ENCODE results near the gene RTP5. TPM values are rescaled to one million over a fixed set of nuclear protein-coding genes. Genes with fewer than 3 reads are reported as not detected.

The RTP5 gene
- total RNA-seq, 2 experiments from 2014 or later = 0.30 to 0.36 TPM

GRCh38 chr2:241895427-241895711 is 25.8 kb downstream of the RTP5 start:
- TF ChIP-seq CTCF (IDR thresholded peaks at IDR 0.05) = no peak
- Histone ChIP-seq H3K9me3 (ENCODE audit: control insufficient read depth in 1 of 2, insufficient read depth in 1 of 2, low read length in 2 of 2) (no peaks in the 10 kb centered on the region), H3K27ac (ENCODE audit: low read depth in 1 of 2, low read length in 2 of 2) (no peak overlapping the region), H3K4me1 (ENCODE audit: insufficient read depth, low read length) (peaks cover 3% of the 10 kb centered on the region), H3K27me3 (ENCODE audit: control insufficient read depth in 1 of 2, insufficient read depth in 2 of 2, low read length in 2 of 2) (no peaks in the 10 kb centered on the region), H3K36me3 (ENCODE audit: insufficient read depth, low read length) (peaks cover 16% of the 10 kb centered on the region), H3K4me3 (ENCODE audit: low read length) (no peak overlapping the region)
- H3K4me3 Mint-ChIP-seq = no peak overlapping the region
- no peak overlapping the region for H3K27ac Mint-ChIP-seq
- no peak for ATAC-seq (ENCODE audit: poor library complexity)
- no peak for DNase-seq
- H3K9me3 Mint-ChIP-seq = no peaks in the 10 kb centered on the region
- peaks cover 1% of the 10 kb centered on the region for H3K36me3 Mint-ChIP-seq (ENCODE audit: low read depth)
- peaks cover 5% of the 10 kb centered on the region for H3K4me1 Mint-ChIP-seq (ENCODE audit: low read depth)
- POLR2A ChIA-PET = no interaction called here
- no peaks in the 10 kb centered on the region for H3K27me3 Mint-ChIP-seq
- CTCF ChIA-PET = no interaction called here
- intact Hi-C loops (cut with DNase I, micrococcal nuclease) = no loop called here

- H3K4me3 Mint-ChIP-seq = no peak overlapping the region
- Histone ChIP-seq H3K4me1 (ENCODE audit: insufficient read depth, low read length) (peaks cover 3% of the 10 kb centered on the region), H3K27me3 (ENCODE audit: control insufficient read depth in 1 of 2, insufficient read depth in 2 of 2, low read length in 2 of 2) (no peaks in the 10 kb centered on the region), H3K27ac (ENCODE audit: low read depth in 1 of 2, low read length in 2 of 2) (no peak overlapping the region), H3K9me3 (ENCODE audit: control insufficient read depth in 1 of 2, insufficient read depth in 1 of 2, low read length in 2 of 2) (no peaks in the 10 kb centered on the region), H3K36me3 (ENCODE audit: insufficient read depth, low read length) (peaks cover 10% of the 10 kb centered on the region), H3K4me3 (ENCODE audit: low read length) (no peak overlapping the region)
- peak in 3 of 14 experiments; percentile 32 to 59 (median 45) for DNase-seq
- no peaks in the 10 kb centered on the region for H3K36me3 Mint-ChIP-seq (ENCODE audit: low read depth)
- ChIA-PET CTCF (no interaction called here), POLR2A (no interaction called here)
- peak overlapping the region; percentile 72 for H3K27ac Mint-ChIP-seq
- H3K9me3 Mint-ChIP-seq = no peaks in the 10 kb centered on the region
- intact Hi-C loops (cut with DNase I, micrococcal nuclease) = no loop called here
- TF ChIP-seq CTCF (IDR thresholded peaks at IDR 0.05) = no peak
- no peak for ATAC-seq (ENCODE audit: poor library complexity)
- H3K4me1 Mint-ChIP-seq (ENCODE audit: low read depth) = peaks cover 5% of the 10 kb centered on the region
- no peaks in the 10 kb centered on the region for H3K27me3 Mint-ChIP-seq
Measured at GRCh38 chr2:241895712-241896641, 26.4 kb downstream of the RTP5 start.

GRCh38 chr2:241896746-241897201 is 27.2 kb downstream of the RTP5 start:
- Histone ChIP-seq H3K9me3 (ENCODE audit: control insufficient read depth in 1 of 2, insufficient read depth in 1 of 2, low read length in 2 of 2) (no peaks in the 10 kb centered on the region), H3K27me3 (ENCODE audit: control insufficient read depth in 1 of 2, insufficient read depth in 2 of 2, low read length in 2 of 2) (no peaks in the 10 kb centered on the region), H3K27ac (ENCODE audit: low read depth in 1 of 2, low read length in 2 of 2) (no peak overlapping the region), H3K36me3 (ENCODE audit: insufficient read depth, low read length) (peaks cover 5% of the 10 kb centered on the region), H3K4me3 (ENCODE audit: low read length) (no peak overlapping the region), H3K4me1 (ENCODE audit: insufficient read depth, low read length) (peaks cover 6% of the 10 kb centered on the region)
- Mint-ChIP-seq H3K9me3 (no peaks in the 10 kb centered on the region), H3K4me1 (ENCODE audit: low read depth) (peaks cover 5% of the 10 kb centered on the region), H3K4me3 (no peak overlapping the region), H3K27ac (no peak overlapping the region), H3K36me3 (ENCODE audit: low read depth) (no peaks in the 10 kb centered on the region), H3K27me3 (no peaks in the 10 kb centered on the region)
- ChIA-PET CTCF (no interaction called here), POLR2A (no interaction called here)
- no peak for TF ChIP-seq CTCF (IDR thresholded peaks at IDR 0.05)
- DNase-seq (peak in 1 of 14 experiments; percentile 5), ATAC-seq (ENCODE audit: poor library complexity) (no peak)
- intact Hi-C loops (cut with DNase I, micrococcal nuclease) = no loop called here
